K562 (cell line): ENCODE measurements around the gene UQCR11. TPM values are rescaled to one million over a fixed set of nuclear protein-coding genes. Genes with fewer than 3 reads are reported as not detected.
A peak's percentile ranks its signal among the peaks of the same experiment; 100 is the strongest.

ENCODE experiments used
- BACH1 ChIP-seq: fragments of 200-800 bp; sonication (Bioruptor generic); IDR thresholded peaks from 2 replicates; pipeline ENCODE4 v1.6.1; 2016; ENCODE audit warnings: missing genetic modification characterization, missing compliant biosample characterization
- BCL6 ChIP-seq: fragments of 250-450 bp; sonication (Bioruptor Pico); IDR thresholded peaks from 2 replicates; pipeline ENCODE4 v1.4.0; 2020
- CBFA2T2 ChIP-seq: fragments of 450-650 bp; conservative IDR thresholded peaks from 2 replicates; pipeline ENCODE4 v1.6.1; 2017; ENCODE audit warnings: mild to moderate bottlenecking
- CC2D1A ChIP-seq: fragments of 450-650 bp; IDR thresholded peaks from 2 replicates; pipeline ENCODE4 v1.6.1; 2017; ENCODE audit warnings: mild to moderate bottlenecking
- FOXK2 ChIP-seq, 2 experiments: fragments of 450-650 bp; IDR thresholded peaks in 1 of 2; conservative IDR thresholded peaks in 1 of 2; 2 replicates each; pipeline ENCODE4 v1.6.1; 2016; ENCODE audit warnings: low read depth in 2 of 2, mild to moderate bottlenecking in 1 of 2
- GTF2A2 ChIP-seq: IDR thresholded peaks from 2 replicates; pipeline ENCODE4 v1.6.1; 2016; ENCODE audit warnings: mild to moderate bottlenecking, missing genetic modification characterization, missing compliant biosample characterization
- MCM7 ChIP-seq, 2 experiments: fragments of 450-650 bp; IDR thresholded peaks; 2 replicates each; pipeline ENCODE4 v1.6.1; 2016 to 2018
- MYC ChIP-seq, 2 experiments: fragments of 250-450 bp in 1 of 2; sonication (Bioruptor Pico) in 1 of 2; IDR thresholded peaks; 2 replicates each; pipeline versions ENCODE4 v1.5.1 to v1.6.1; 2012 to 2021; ENCODE audit warnings: low read depth in 2 of 2, borderline replicate concordance in 1 of 2, improper control_type of control experiment in 1 of 2, low read length in 1 of 2, mild to moderate bottlenecking in 1 of 2, moderate library complexity in 1 of 2
- NFE2 ChIP-seq: IDR thresholded peaks from 2 replicates; pipeline ENCODE4 v1.6.1; 2014; ENCODE audit warnings: antibody characterized with exemption, low read depth
- PHF21A ChIP-seq: fragments of 450-650 bp; IDR thresholded peaks from 2 replicates; pipeline ENCODE4 v1.6.1; 2017; ENCODE audit warnings: low read depth, borderline replicate concordance
- POLR3A ChIP-seq: IDR thresholded peaks from 2 replicates; pipeline ENCODE4 v1.6.1; 2011; ENCODE audit warnings: borderline replicate concordance, mild to moderate bottlenecking, moderate library complexity; ENCODE audit not compliant: insufficient read length, insufficient read depth; ENCODE audit errors: extremely low read depth
- RBFOX2 ChIP-seq: fragments of 200-400 bp; formaldehyde crosslinking; IDR thresholded peaks from 2 replicates; pipeline ENCODE4 v1.6.1; 2017; ENCODE audit warnings: low read depth, mild to moderate bottlenecking, low read length, moderate library complexity
- RBM22 ChIP-seq: fragments of 200-400 bp; formaldehyde crosslinking; IDR thresholded peaks from 2 replicates; pipeline ENCODE4 v1.6.1; 2018; ENCODE audit warnings: low read length, low read depth; ENCODE audit not compliant: poor library complexity, severe bottlenecking
- SMAD4 ChIP-seq: fragments of 250-450 bp; sonication (Bioruptor Pico); conservative IDR thresholded peaks from 2 replicates; pipeline ENCODE4 v1.8.0; 2021; ENCODE audit warnings: inconsistent platforms, mild to moderate bottlenecking, moderate library complexity
- SMARCB1 ChIP-seq: IDR thresholded peaks from 2 replicates; pipeline ENCODE4 v1.6.1; 2011; ENCODE audit warnings: improper control_type of control experiment, low read depth; ENCODE audit not compliant: insufficient read length
- ZNF197 ChIP-seq: fragments of 200-800 bp; sonication (Bioruptor generic); IDR thresholded peaks from 2 replicates; pipeline ENCODE4 v1.6.1; 2016; ENCODE audit warnings: low read depth, missing genetic modification characterization, missing compliant biosample characterization
- ZNF41 ChIP-seq: fragments of 250-450 bp; sonication (Bioruptor Pico); conservative IDR thresholded peaks from 2 replicates; pipeline ENCODE4 v1.4.0; 2020; ENCODE audit warnings: mild to moderate bottlenecking
- ZNF699 ChIP-seq: fragments of 250-450 bp; sonication (Bioruptor Pico); IDR thresholded peaks from 2 replicates; pipeline ENCODE4 v1.8.0; 2021; ENCODE audit warnings: mild to moderate bottlenecking, moderate library complexity; ENCODE audit not compliant: insufficient replicate concordance
- ZNF717 ChIP-seq: fragments of 250-450 bp; sonication (Bioruptor Pico); IDR thresholded peaks from 2 replicates; pipeline ENCODE4 v1.5.0; 2021
- polyA plus RNA-seq, 8 experiments: library from polyadenylated mRNA; depleted of rRNA in 4 of 8; stranded (reverse) in 5 of 8; unstranded in 3 of 8; fragments of >200 nt; fragmentation: Nextera tagmentation in 2 of 8; fragmentation: Illumina TruSeq in 1 of 8; extraction: Ambion mirVana in 2 of 8; extraction: Trizol in 1 of 8; gene quantifications; 2 replicates each; pipeline versions ENCODE4 v1.2.1 to v1.2.3, GENCODE V29; 2011 to 2014; ENCODE audit warnings: inconsistent platforms in 1 of 8, missing spikeins in 1 of 8
- total RNA-seq, 7 experiments: library from RNA; depleted of rRNA in 6 of 7; stranded (reverse); fragments of >200 nt in 6 of 7; fragmentation: Illumina TruSeq in 2 of 7; extraction: Trizol in 2 of 7; gene quantifications; 2 replicates each; pipeline versions ENCODE4 v1.2.1 to v1.2.3, GENCODE V29; 2011 to 2021; ENCODE audit warnings: low replicate concordance in 1 of 7
- TF ChIP-seq, protein P1 (sequence below), 3 experiments: IDR thresholded peaks in 2 of 3; conservative IDR thresholded peaks in 1 of 3; 2 replicates each; pipeline ENCODE4 v1.5.1; 2011 to 2012; ENCODE audit warnings: low read length in 3 of 3, mild to moderate bottlenecking in 3 of 3, control low read depth in 2 of 3, improper control_type of control experiment in 1 of 3, inconsistent platforms in 1 of 3, low read depth in 1 of 3, mixed read lengths in 1 of 3, moderate library complexity in 1 of 3; ENCODE audit not compliant: insufficient read depth in 2 of 3
- TF ChIP-seq, protein P2 (sequence below): fragments of 450-650 bp; conservative IDR thresholded peaks from 2 replicates; pipeline ENCODE4 v1.6.1; 2016; ENCODE audit warnings: missing genetic modification characterization, low read depth, mild to moderate bottlenecking, missing compliant biosample characterization, moderate library complexity
- TF ChIP-seq, protein P3 (sequence below): fragments of 200-400 bp; formaldehyde crosslinking; IDR thresholded peaks from 2 replicates; pipeline ENCODE4 v1.6.1; 2017; ENCODE audit warnings: mild to moderate bottlenecking, low read depth, low read length, moderate library complexity

Gene UQCR11
- total and polyA plus RNA-seq, 9 of the 15 experiments (the other 6 are each of a cell fraction or from before 2014, with no cell fraction given), result 57.6 to 394 (median 259) TPM

DNA sequence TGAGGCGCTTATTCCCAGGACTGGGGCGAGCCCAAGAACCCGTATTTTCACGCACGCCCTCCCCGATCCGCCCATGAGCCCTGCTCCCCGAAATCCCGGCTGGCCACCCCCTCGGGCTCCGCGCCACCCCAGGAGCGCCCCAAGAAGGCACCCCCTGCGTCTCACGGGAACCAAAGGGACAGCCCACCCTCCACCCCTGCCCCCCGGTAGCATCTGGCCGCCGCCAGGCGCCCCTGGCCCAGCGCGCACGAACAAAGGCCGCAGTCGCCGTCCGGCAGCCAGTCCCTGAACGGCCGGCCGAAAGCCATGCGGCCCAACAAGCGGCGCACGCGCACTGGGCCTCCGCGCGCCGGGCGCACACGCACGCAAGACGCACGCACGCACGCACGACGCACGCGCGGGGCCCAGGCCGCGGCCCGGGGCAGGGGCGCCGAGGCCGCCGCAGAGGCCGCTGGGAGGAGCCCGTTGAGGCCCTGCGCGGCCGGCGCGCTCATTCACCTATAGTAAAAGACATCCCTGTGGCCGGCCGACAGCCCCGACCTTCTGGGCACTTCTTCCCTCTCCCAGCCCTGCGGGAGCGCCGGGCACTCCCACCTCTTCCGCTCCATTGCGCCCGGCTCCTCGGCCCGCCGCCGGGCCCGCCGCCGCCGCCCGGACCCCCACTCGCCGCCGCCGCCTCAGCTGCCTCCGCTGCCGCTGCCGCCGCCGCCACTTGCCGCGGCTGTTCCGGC lies 13.1 kb downstream of the UQCR11 start (continued):
- TF ChIP-seq MYC (IDR thresholded peaks at IDR 0.05; ENCODE audit: low read depth, low read length) (peak; percentile 99), MYC (CRISPR knock-in tag; IDR thresholded peaks at IDR 0.05; ENCODE audit: borderline replicate concordance, low read depth) (peak; percentile 92; the same call in 1 of the 2 replicates), ZNF699 (CRISPR knock-in tag) (no peak), MCM7 (IDR thresholded peaks at IDR 0.05) (no peak), GTF2A2 (tag) (no peak), RBFOX2 (peak; percentile 84), SMAD4 (CRISPR knock-in tag) (peak; percentile 48; the same call in 1 of the 2 replicates), RBM22 (peak; percentile 46), ZNF41 (CRISPR knock-in tag) (no peak), BCL6 (CRISPR knock-in tag) (no peak), ZNF197 (CRISPR knock-in tag) (no peak), NFE2 (no peak), ZNF717 (CRISPR knock-in tag) (no peak), SMARCB1 (no peak), BACH1 (tag) (no peak), CC2D1A (no peak), PHF21A (no peak), CBFA2T2 (no peak), FOXK2 (conservative IDR thresholded peaks at IDR 0.05 in 1 of 2, IDR thresholded peaks at IDR 0.05 in 1 of 2; ENCODE audit: low read depth in 2 of 2) (no peak), POLR3A (no peak)
- TF ChIP-seq, protein P1, sequence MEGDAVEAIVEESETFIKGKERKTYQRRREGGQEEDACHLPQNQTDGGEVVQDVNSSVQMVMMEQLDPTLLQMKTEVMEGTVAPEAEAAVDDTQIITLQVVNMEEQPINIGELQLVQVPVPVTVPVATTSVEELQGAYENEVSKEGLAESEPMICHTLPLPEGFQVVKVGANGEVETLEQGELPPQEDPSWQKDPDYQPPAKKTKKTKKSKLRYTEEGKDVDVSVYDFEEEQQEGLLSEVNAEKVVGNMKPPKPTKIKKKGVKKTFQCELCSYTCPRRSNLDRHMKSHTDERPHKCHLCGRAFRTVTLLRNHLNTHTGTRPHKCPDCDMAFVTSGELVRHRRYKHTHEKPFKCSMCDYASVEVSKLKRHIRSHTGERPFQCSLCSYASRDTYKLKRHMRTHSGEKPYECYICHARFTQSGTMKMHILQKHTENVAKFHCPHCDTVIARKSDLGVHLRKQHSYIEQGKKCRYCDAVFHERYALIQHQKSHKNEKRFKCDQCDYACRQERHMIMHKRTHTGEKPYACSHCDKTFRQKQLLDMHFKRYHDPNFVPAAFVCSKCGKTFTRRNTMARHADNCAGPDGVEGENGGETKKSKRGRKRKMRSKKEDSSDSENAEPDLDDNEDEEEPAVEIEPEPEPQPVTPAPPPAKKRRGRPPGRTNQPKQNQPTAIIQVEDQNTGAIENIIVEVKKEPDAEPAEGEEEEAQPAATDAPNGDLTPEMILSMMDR (IDR thresholded peaks at IDR 0.05 in 2 of 3, conservative IDR thresholded peaks at IDR 0.05 in 1 of 3; ENCODE audit: insufficient read depth in 2 of 3, low read depth in 1 of 3, low read length in 3 of 3), result no peak
- TF ChIP-seq, protein P2, sequence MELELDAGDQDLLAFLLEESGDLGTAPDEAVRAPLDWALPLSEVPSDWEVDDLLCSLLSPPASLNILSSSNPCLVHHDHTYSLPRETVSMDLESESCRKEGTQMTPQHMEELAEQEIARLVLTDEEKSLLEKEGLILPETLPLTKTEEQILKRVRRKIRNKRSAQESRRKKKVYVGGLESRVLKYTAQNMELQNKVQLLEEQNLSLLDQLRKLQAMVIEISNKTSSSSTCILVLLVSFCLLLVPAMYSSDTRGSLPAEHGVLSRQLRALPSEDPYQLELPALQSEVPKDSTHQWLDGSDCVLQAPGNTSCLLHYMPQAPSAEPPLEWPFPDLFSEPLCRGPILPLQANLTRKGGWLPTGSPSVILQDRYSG (tag), result no peak
- TF ChIP-seq, protein P3, sequence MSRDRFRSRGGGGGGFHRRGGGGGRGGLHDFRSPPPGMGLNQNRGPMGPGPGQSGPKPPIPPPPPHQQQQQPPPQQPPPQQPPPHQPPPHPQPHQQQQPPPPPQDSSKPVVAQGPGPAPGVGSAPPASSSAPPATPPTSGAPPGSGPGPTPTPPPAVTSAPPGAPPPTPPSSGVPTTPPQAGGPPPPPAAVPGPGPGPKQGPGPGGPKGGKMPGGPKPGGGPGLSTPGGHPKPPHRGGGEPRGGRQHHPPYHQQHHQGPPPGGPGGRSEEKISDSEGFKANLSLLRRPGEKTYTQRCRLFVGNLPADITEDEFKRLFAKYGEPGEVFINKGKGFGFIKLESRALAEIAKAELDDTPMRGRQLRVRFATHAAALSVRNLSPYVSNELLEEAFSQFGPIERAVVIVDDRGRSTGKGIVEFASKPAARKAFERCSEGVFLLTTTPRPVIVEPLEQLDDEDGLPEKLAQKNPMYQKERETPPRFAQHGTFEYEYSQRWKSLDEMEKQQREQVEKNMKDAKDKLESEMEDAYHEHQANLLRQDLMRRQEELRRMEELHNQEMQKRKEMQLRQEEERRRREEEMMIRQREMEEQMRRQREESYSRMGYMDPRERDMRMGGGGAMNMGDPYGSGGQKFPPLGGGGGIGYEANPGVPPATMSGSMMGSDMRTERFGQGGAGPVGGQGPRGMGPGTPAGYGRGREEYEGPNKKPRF, result no peak
